ENCODE measurements around the gene FAM25G.
"Not testable (repeated sequence)": the region's sequence is repeated elsewhere in the genome, so short reads cannot be mapped to it uniquely, and the experiment has no call there.

The FAM25G gene

DNA sequence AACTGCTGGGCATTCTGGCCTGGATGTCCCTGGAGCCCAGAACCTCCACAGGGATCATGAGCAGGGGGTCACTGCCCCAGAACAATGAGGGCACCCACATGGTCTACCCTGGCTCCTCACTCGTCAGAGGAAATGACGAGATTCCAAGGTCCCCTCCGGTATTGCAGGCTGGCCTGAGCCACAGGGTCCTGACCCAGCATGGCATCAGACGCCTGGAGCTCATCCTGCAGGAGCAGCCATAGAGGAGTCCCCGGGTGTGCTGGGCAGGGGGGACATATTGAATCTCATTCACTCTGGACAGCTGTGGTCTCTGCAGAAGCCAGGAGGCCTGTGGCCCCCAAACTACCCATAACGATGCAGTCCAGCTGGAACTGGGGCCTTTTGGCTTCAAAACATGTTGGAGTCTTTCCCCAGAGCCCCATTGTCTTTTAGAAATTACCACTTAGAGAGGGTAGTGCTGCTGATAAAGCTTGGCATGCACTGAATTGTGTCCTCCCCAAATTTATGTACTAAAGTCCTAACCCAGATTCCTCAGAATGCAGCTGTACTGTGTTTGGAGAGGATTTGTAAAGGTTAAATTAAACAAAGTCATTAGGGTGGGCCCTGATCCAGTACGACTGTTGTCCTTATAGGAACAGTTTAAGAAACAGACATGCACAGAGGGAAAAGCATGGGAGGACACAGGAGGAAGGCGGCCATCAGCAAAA is 35.3 kb downstream of the FAM25G start:
- DNase-seq (ENCODE audit: low read depth), result no peak
- H3K4me3 ChIP-seq (ENCODE audit: low read length), result no peak overlapping the region
- TF ChIP-seq, protein P1, sequence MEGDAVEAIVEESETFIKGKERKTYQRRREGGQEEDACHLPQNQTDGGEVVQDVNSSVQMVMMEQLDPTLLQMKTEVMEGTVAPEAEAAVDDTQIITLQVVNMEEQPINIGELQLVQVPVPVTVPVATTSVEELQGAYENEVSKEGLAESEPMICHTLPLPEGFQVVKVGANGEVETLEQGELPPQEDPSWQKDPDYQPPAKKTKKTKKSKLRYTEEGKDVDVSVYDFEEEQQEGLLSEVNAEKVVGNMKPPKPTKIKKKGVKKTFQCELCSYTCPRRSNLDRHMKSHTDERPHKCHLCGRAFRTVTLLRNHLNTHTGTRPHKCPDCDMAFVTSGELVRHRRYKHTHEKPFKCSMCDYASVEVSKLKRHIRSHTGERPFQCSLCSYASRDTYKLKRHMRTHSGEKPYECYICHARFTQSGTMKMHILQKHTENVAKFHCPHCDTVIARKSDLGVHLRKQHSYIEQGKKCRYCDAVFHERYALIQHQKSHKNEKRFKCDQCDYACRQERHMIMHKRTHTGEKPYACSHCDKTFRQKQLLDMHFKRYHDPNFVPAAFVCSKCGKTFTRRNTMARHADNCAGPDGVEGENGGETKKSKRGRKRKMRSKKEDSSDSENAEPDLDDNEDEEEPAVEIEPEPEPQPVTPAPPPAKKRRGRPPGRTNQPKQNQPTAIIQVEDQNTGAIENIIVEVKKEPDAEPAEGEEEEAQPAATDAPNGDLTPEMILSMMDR (IDR thresholded peaks at IDR 0.05; ENCODE audit: insufficient read depth, low read depth, low read length, missing control alignments), result no peak

DNA sequence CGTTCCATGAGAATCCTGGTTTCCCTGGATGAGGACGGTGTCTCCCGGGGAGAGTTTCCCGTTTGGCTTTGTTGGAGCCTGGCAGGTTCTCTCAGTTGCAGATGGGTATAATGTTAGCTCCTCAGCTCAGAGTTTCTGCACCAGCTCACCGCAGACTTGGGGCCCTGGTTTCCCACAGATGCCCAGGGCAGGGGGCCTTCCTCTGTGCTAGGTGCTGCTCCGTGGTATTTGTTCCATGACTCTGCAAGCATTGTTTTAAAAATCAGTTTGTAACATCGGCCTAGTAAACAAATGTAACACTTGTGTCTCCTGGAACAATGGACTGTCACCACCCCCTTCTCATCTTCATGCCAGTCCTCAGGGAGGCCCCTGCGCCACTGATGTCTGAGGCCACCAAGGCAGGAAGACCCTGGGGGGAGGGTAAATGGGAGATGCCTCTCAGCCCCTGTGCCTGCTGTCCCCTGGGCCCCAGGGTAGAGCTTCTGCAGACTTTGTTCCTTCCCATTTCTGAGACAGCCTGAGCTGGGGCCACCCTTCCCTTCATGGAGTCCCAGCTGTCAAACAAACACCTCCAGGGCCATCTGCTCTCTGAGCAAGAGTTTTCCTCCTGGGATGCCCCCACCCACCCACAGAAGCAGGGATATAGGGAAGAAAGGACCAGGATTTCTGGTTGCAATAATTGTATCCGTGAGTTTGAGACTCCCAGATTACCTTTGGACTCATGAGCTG is 36.0 kb downstream of the FAM25G start:
- not testable (repeated sequence) for DNase-seq (ENCODE audit: low read depth); H3K4me3 ChIP-seq (ENCODE audit: low read length)

DNA sequence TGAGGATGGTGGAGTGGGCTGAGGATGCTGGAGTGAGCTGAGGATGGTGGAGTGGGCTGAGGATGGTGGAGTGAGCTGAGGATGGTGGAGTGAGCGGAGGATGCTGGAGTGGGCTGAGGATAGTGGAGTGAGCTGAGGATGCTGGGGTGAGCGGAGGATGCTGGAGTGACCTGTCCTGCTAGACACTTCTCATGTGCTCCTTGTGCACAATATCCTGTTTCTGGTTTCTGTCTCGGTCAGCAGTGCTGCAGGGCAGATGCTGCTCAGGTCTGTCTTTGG is 36.8 kb downstream of the FAM25G start:
- DNase-seq (ENCODE audit: low read depth), result no peak
- H3K4me3 ChIP-seq (ENCODE audit: low read length), result no peak overlapping the region
- TF ChIP-seq, protein P1 (IDR thresholded peaks at IDR 0.05; ENCODE audit: insufficient read depth, low read depth, low read length, missing control alignments), result no peak

DNA sequence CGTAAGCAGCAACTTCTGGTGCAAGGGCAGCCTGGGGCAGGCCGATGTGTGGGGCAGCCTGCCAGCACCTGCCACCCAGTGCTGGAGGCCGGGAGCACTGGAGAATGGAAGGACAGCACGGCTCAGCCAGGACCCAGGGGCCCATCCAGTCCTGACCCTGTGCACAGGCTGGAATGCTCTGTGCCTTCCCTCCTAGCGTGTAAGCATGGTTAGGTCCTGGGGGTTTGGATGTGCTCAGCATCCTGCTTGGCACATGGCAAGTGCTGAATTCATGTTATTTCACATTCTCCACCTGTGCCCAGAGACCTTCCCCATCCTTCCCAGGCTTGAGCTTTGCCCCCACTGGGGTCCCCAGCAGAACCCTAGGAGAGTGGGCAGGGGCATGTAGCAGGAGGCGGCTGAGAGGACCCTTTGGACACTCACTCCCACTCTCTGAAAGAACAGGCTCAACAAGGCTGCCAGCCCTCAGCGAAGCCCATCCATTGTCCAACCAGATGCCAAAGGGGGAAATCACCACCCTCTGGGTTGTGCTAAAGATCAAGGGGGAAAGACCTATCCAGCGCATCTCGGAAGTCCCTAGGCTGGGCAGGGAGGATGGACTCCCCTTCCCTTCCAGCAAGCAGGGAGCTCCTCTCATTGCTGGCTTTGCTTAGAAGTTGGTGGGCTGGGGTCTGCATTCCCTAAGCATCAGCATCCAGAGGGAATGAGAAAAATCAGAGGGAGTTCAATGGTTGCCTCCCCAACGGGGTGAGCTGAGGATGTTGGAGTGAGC is 37.3 kb downstream of the FAM25G start:
- TF ChIP-seq, protein P1 (IDR thresholded peaks at IDR 0.05; ENCODE audit: insufficient read depth, low read depth, low read length, missing control alignments), result no peak
- H3K4me3 ChIP-seq (ENCODE audit: low read length), result no peak overlapping the region
- no peak for DNase-seq (ENCODE audit: low read depth)

DNA sequence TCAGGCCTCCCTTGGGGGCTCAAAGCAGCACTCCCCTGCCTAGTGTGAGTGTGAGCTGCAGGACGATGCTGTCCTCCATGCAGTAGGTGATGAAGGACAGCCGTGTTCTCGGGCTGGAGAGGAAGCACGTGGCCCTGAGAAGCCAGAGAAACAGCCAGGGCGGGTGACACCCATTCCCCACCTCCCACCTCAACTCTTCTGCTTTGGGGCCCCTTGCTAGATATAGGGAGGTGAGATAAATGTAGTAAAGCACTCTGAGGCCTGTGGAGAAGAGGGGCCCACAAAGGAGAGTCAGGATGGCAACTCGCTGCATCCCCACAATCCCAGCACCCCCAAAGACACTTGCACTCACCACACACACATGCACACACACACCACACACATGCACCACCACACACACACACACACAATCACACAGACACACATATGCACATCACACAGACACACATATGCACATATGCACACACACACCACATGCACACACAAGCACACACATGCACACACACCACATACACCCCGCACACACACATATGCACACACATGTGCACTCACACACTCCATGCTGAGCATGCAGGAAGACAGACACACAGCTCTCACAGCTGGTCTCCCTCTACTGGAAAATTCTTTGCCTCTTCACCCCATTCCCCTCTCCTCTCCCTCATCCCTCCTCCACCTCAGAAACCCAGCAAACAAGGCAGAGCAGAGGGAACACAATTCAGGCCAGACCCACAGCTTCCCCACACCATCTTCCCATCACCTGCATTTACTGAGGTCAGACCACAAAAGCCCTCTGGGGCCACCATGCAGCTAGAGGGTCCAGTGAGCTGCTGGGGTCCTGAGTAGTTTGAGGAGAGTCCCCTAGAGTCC is 38.1 kb downstream of the FAM25G start:
- TF ChIP-seq, protein P1 (IDR thresholded peaks at IDR 0.05; ENCODE audit: insufficient read depth, low read depth, low read length, missing control alignments), result no peak
- H3K4me3 ChIP-seq (ENCODE audit: low read length), result no peak overlapping the region
- no peak for DNase-seq (ENCODE audit: low read depth)

DNA sequence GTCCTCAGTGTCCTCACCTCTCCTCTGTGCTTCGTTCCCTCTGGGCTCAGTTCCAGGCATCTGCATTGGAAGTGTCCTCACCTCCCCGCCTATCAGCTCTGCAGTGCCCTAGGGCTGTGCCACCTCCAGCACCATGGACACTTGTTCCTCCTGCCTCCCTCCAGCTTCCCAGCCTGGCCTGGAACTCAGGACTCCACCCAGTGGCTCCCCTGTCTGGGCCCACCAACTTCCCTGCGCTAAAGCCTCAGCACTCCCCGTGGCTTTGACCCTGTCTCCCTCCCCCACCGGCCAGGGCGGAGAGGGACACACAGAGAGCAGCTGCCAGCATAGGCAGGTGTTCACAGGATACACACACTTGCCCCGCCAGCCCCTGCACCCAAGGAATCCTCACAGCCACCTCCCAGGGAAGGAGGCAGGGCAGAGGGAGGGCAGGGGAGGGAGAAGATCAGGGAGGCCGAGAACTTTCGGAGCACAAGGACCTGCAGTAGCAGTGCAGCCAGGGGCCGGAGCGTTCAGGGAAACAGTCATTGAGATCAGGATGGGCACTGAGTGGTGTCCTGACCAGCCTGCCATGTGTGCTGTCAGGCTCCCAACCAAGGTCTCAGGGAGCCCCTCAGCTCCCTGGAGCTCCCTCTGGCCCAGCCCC is 38.9 kb downstream of the FAM25G start:
- TF ChIP-seq, protein P1 (IDR thresholded peaks at IDR 0.05; ENCODE audit: insufficient read depth, low read depth, low read length, missing control alignments), result no peak
- H3K4me3 ChIP-seq (ENCODE audit: low read length), result no peak overlapping the region
- no peak for DNase-seq (ENCODE audit: low read depth)

Measured in epithelial cell of esophagus (primary cell).